HepG2 (cell line): ENCODE data around the gene SKIDA1. TPM values are rescaled to one million over a fixed set of nuclear protein-coding genes. Genes with fewer than 3 reads are reported as not detected.
A peak's percentile ranks its signal among the peaks of the same experiment; 100 is the strongest.

ENCODE experiments used
- AGO1 ChIP-seq: fragments of 200-400 bp; formaldehyde crosslinking; IDR thresholded peaks from 2 replicates; pipeline ENCODE4 v1.6.1; 2017; ENCODE audit warnings: mild to moderate bottlenecking, low read depth, low read length, moderate library complexity; ENCODE audit not compliant: poor library complexity, severe bottlenecking
- CAMTA2 ChIP-seq: sonication (generic); formaldehyde crosslinking; IDR thresholded peaks from 2 replicates; pipeline ENCODE4 v1.4.0; 2020; ENCODE audit warnings: mild to moderate bottlenecking, missing genetic modification reagents, borderline replicate concordance
- CC2D1A ChIP-seq: sonication (generic); formaldehyde crosslinking; IDR thresholded peaks from 2 replicates; pipeline ENCODE4 v1.8.1; 2023; ENCODE audit warnings: mild to moderate bottlenecking, missing genetic modification reagents
- FOXJ3 ChIP-seq: sonication (generic); formaldehyde crosslinking; IDR thresholded peaks from 2 replicates; pipeline ENCODE4 v1.4.0; 2020; ENCODE audit warnings: missing genetic modification reagents, mild to moderate bottlenecking, borderline replicate concordance
- HES4 ChIP-seq: sonication (generic); formaldehyde crosslinking; IDR thresholded peaks from 2 replicates; pipeline ENCODE4 v1.9.0; 2021; ENCODE audit warnings: mild to moderate bottlenecking, missing genetic modification reagents, borderline replicate concordance
- KDM1A ChIP-seq: IDR thresholded peaks from 2 replicates; pipeline ENCODE4 v1.6.1; 2016; ENCODE audit warnings: missing compliant biosample characterization
- NCOA5 ChIP-seq: sonication (generic); formaldehyde crosslinking; IDR thresholded peaks from 2 replicates; pipeline ENCODE4 v1.4.0; 2020; ENCODE audit warnings: missing genetic modification reagents
- PTBP1 ChIP-seq: fragments of 200-400 bp; formaldehyde crosslinking; IDR thresholded peaks from 2 replicates; pipeline ENCODE4 v1.6.1; 2018; ENCODE audit warnings: low read length, low read depth; ENCODE audit not compliant: poor library complexity, severe bottlenecking
- SIN3A ChIP-seq: IDR thresholded peaks from 2 replicates; pipeline ENCODE4 v1.6.1; 2011; ENCODE audit warnings: low read depth, mild to moderate bottlenecking, control low read depth, low read length, borderline replicate concordance
- SP2 ChIP-seq: sonication (generic); formaldehyde crosslinking; IDR thresholded peaks from 2 replicates; pipeline ENCODE4 v1.5.1; 2020; ENCODE audit warnings: mild to moderate bottlenecking, missing genetic modification reagents
- ZNF552 ChIP-seq: sonication (generic); formaldehyde crosslinking; IDR thresholded peaks from 2 replicates; pipeline ENCODE4 v1.9.0; 2022; ENCODE audit warnings: missing genetic modification reagents, mild to moderate bottlenecking, borderline replicate concordance
- ZNF75D ChIP-seq: sonication (generic); formaldehyde crosslinking; IDR thresholded peaks from 2 replicates; pipeline ENCODE4 v1.8.1; 2023; ENCODE audit warnings: missing genetic modification reagents, mild to moderate bottlenecking, borderline replicate concordance
- polyA plus RNA-seq, 8 experiments: library from polyadenylated mRNA; depleted of rRNA in 3 of 8; stranded (reverse) in 7 of 8; unstranded in 1 of 8; fragments of >200 nt; fragmentation: Illumina TruSeq in 4 of 8; extraction: Trizol in 4 of 8; gene quantifications; 2 replicates each; pipeline versions ENCODE4 v1.2.1 to v1.2.3, GENCODE V29; 2011 to 2016; ENCODE audit warnings: low read depth in 4 of 8, missing spikeins in 1 of 8, mixed read lengths in 1 of 8; ENCODE audit not compliant: insufficient read depth in 1 of 8
- total RNA-seq, 5 experiments: library from RNA; depleted of rRNA; stranded (reverse); fragments of >200 nt; fragmentation: Illumina TruSeq; extraction: Trizol; gene quantifications; 2 replicates each; pipeline ENCODE4 v1.2.3, GENCODE V29; 2016; ENCODE audit warnings: low read depth in 1 of 5
- TF ChIP-seq, protein P1 (sequence below): sonication (generic); formaldehyde crosslinking; IDR thresholded peaks from 2 replicates; pipeline ENCODE4 v1.4.0; 2020; ENCODE audit warnings: missing genetic modification reagents, borderline replicate concordance
- TF ChIP-seq, protein P2 (sequence below): sonication (generic); formaldehyde crosslinking; IDR thresholded peaks from 2 replicates; pipeline ENCODE4 v1.5.0; 2020; ENCODE audit warnings: missing genetic modification reagents
- TF ChIP-seq, protein P3 (sequence below): sonication (generic); formaldehyde crosslinking; IDR thresholded peaks from 2 replicates; pipeline ENCODE4 v1.8.0; 2022; ENCODE audit warnings: missing genetic modification reagents, mild to moderate bottlenecking, borderline replicate concordance
- TF ChIP-seq, protein P4 (sequence below): sonication (generic); formaldehyde crosslinking; IDR thresholded peaks from 2 replicates; pipeline ENCODE4 v1.5.0; 2020; ENCODE audit warnings: mild to moderate bottlenecking, missing genetic modification reagents

Gene SKIDA1
- total and polyA plus RNA-seq, 2 of the 13 experiments (the other 11 are each of a cell fraction or from before 2014, with no cell fraction given) = 0.73 to 1.5 TPM

- TF ChIP-seq, protein P1, sequence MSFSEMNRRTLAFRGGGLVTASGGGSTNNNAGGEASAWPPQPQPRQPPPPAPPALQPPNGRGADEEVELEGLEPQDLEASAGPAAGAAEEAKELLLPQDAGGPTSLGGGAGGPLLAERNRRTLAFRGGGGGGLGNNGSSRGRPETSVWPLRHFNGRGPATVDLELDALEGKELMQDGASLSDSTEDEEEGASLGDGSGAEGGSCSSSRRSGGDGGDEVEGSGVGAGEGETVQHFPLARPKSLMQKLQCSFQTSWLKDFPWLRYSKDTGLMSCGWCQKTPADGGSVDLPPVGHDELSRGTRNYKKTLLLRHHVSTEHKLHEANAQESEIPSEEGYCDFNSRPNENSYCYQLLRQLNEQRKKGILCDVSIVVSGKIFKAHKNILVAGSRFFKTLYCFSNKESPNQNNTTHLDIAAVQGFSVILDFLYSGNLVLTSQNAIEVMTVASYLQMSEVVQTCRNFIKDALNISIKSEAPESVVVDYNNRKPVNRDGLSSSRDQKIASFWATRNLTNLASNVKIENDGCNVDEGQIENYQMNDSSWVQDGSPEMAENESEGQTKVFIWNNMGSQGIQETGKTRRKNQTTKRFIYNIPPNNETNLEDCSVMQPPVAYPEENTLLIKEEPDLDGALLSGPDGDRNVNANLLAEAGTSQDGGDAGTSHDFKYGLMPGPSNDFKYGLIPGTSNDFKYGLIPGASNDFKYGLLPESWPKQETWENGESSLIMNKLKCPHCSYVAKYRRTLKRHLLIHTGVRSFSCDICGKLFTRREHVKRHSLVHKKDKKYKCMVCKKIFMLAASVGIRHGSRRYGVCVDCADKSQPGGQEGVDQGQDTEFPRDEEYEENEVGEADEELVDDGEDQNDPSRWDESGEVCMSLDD (CRISPR knock-in tag) = peak; percentile 70
- no peak for TF ChIP-seq SP2 (CRISPR knock-in tag)
- no peak for TF ChIP-seq KDM1A (CRISPR knock-in tag)
- 0 out of 2 replicates have a peak, but pooled peaks have one; percentile 26 for TF ChIP-seq ZNF552 (CRISPR knock-in tag)
- no peak for TF ChIP-seq PTBP1
- no peak for TF ChIP-seq ZNF75D (CRISPR knock-in tag)
- TF ChIP-seq, protein P2, sequence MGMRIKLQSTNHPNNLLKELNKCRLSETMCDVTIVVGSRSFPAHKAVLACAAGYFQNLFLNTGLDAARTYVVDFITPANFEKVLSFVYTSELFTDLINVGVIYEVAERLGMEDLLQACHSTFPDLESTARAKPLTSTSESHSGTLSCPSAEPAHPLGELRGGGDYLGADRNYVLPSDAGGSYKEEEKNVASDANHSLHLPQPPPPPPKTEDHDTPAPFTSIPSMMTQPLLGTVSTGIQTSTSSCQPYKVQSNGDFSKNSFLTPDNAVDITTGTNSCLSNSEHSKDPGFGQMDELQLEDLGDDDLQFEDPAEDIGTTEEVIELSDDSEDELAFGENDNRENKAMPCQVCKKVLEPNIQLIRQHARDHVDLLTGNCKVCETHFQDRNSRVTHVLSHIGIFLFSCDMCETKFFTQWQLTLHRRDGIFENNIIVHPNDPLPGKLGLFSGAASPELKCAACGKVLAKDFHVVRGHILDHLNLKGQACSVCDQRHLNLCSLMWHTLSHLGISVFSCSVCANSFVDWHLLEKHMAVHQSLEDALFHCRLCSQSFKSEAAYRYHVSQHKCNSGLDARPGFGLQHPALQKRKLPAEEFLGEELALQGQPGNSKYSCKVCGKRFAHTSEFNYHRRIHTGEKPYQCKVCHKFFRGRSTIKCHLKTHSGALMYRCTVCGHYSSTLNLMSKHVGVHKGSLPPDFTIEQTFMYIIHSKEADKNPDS (CRISPR knock-in tag) = no peak
- TF ChIP-seq, protein P3, sequence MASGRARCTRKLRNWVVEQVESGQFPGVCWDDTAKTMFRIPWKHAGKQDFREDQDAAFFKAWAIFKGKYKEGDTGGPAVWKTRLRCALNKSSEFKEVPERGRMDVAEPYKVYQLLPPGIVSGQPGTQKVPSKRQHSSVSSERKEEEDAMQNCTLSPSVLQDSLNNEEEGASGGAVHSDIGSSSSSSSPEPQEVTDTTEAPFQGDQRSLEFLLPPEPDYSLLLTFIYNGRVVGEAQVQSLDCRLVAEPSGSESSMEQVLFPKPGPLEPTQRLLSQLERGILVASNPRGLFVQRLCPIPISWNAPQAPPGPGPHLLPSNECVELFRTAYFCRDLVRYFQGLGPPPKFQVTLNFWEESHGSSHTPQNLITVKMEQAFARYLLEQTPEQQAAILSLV (CRISPR knock-in tag) = peak; percentile 77; the same call in 1 of the 2 replicates
- TF ChIP-seq CC2D1A (CRISPR knock-in tag) = 0 out of 2 replicates have a peak, but pooled peaks have one; percentile 16
- TF ChIP-seq HES4 (CRISPR knock-in tag) = no peak
- TF ChIP-seq SIN3A = 0 out of 2 replicates have a peak, but pooled peaks have one; percentile 24
- no peak for TF ChIP-seq FOXJ3 (CRISPR knock-in tag)
- TF ChIP-seq AGO1 = peak; percentile 84
- peak; percentile 66; the same call in 1 of the 2 replicates for TF ChIP-seq NCOA5 (CRISPR knock-in tag)
- peak; percentile 16; the same call in 1 of the 2 replicates for TF ChIP-seq CAMTA2 (CRISPR knock-in tag)
- TF ChIP-seq, protein P4, sequence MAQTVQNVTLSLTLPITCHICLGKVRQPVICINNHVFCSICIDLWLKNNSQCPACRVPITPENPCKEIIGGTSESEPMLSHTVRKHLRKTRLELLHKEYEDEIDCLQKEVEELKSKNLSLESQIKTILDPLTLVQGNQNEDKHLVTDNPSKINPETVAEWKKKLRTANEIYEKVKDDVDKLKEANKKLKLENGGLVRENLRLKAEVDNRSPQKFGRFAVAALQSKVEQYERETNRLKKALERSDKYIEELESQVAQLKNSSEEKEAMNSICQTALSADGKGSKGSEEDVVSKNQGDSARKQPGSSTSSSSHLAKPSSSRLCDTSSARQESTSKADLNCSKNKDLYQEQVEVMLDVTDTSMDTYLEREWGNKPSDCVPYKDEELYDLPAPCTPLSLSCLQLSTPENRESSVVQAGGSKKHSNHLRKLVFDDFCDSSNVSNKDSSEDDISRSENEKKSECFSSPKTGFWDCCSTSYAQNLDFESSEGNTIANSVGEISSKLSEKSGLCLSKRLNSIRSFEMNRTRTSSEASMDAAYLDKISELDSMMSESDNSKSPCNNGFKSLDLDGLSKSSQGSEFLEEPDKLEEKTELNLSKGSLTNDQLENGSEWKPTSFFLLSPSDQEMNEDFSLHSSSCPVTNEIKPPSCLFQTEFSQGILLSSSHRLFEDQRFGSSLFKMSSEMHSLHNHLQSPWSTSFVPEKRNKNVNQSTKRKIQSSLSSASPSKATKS (CRISPR knock-in tag) = no peak
These were observed 31.1 kb downstream of the SKIDA1 start (continued) for GRCh38 chr10:21494191-21495001.
